ENCODE data around the gene DNAJC18. TPM values are rescaled to one million over a fixed set of nuclear protein-coding genes. Genes with fewer than 3 reads are reported as not detected.

The DNAJC18 gene
- total RNA-seq, 2 donors from 2014 or later, result 7.3 to 11.5 TPM

GRCh38 chr5:139382807-139383206 lies 56.5 kb downstream of the DNAJC18 start:
- Histone ChIP-seq H3K9me3 (no peaks in the 10 kb centered on the region), H3K36me3 (no peaks in the 10 kb centered on the region), H3K27ac (no peak overlapping the region), H3K4me3 (no peak overlapping the region), H3K4me1 (replicated peaks) (peaks cover 16% of the 10 kb centered on the region), H3K27me3 (replicated peaks; ENCODE audit: insufficient read depth) (no peaks in the 10 kb centered on the region)
- WGBS, result 56% methylated on average over 3 of the region's 3 CpGs
- DNase-seq (ENCODE audit: low spot score), result no peak
- intact Hi-C loops (cut with DNase I), result no loop called here
- TF ChIP-seq POLR2AphosphoS5 (IDR thresholded peaks at IDR 0.05) (no peak), CTCF (IDR thresholded peaks at IDR 0.05) (no peak), POLR2A (IDR thresholded peaks at IDR 0.05) (no peak)

GRCh38 chr5:139381837-139382761 lies 57.2 kb downstream of the DNAJC18 start:
- intact Hi-C loops (cut with DNase I), result no loop called here
- Histone ChIP-seq H3K4me3 (no peak overlapping the region), H3K9me3 (no peaks in the 10 kb centered on the region), H3K4me1 (replicated peaks) (peaks cover 13% of the 10 kb centered on the region), H3K27ac (no peak overlapping the region), H3K27me3 (replicated peaks; ENCODE audit: insufficient read depth) (no peaks in the 10 kb centered on the region), H3K36me3 (no peaks in the 10 kb centered on the region)
- no peak for DNase-seq (ENCODE audit: low spot score)
- TF ChIP-seq POLR2AphosphoS5 (IDR thresholded peaks at IDR 0.05), result no peak
- TF ChIP-seq POLR2A (IDR thresholded peaks at IDR 0.05), result no peak
- 85% methylated on average over 28 of the region's 28 CpGs for WGBS

GRCh38 chr5:139379626-139380449 lies 59.5 kb downstream of the DNAJC18 start:
- H3K27ac ChIP-seq, result no peak overlapping the region
- H3K4me1 ChIP-seq (replicated peaks), result peaks cover 10% of the 10 kb centered on the region
- no peaks in the 10 kb centered on the region for H3K9me3 ChIP-seq
- TF ChIP-seq POLR2A (IDR thresholded peaks at IDR 0.05) (no peak), POLR2AphosphoS5 (IDR thresholded peaks at IDR 0.05) (no peak), CTCF (IDR thresholded peaks at IDR 0.05) (no peak)
- no peak overlapping the region for H3K4me3 ChIP-seq
- no peaks in the 10 kb centered on the region for H3K36me3 ChIP-seq
- intact Hi-C loops (cut with DNase I), result no loop called here
- DNase-seq (ENCODE audit: low spot score), result no peak
- H3K27me3 ChIP-seq (replicated peaks; ENCODE audit: insufficient read depth), result no peaks in the 10 kb centered on the region
- WGBS, result 88% methylated on average over 14 of the region's 15 CpGs

- H3K27ac ChIP-seq, result no peak overlapping the region
- no peaks in the 10 kb centered on the region for H3K27me3 ChIP-seq (replicated peaks; ENCODE audit: insufficient read depth)
- TF ChIP-seq CTCF (IDR thresholded peaks at IDR 0.05) (no peak), POLR2A (IDR thresholded peaks at IDR 0.05) (no peak), POLR2AphosphoS5 (IDR thresholded peaks at IDR 0.05) (no peak)
- DNase-seq (ENCODE audit: low spot score), result no peak
- WGBS, result 79% methylated on average over 13 of the region's 13 CpGs
- H3K4me3 ChIP-seq, result no peak overlapping the region
- H3K4me1 ChIP-seq (replicated peaks), result peaks cover 8% of the 10 kb centered on the region
- H3K36me3 ChIP-seq, result no peaks in the 10 kb centered on the region
- intact Hi-C loops (cut with DNase I), result no loop called here
- no peaks in the 10 kb centered on the region for H3K9me3 ChIP-seq
Measured at GRCh38 chr5:139378941-139379361, 60.4 kb downstream of the DNAJC18 start.

- no peak overlapping the region for H3K4me3 ChIP-seq
- H3K9me3 ChIP-seq, result no peaks in the 10 kb centered on the region
- H3K27ac ChIP-seq, result no peak overlapping the region
- no peaks in the 10 kb centered on the region for H3K36me3 ChIP-seq
- H3K27me3 ChIP-seq (replicated peaks; ENCODE audit: insufficient read depth), result no peaks in the 10 kb centered on the region
- no peak for TF ChIP-seq POLR2AphosphoS5 (IDR thresholded peaks at IDR 0.05)
- no peak for TF ChIP-seq CTCF (IDR thresholded peaks at IDR 0.05)
- TF ChIP-seq POLR2A (IDR thresholded peaks at IDR 0.05), result no peak
- no peak for DNase-seq (ENCODE audit: low spot score)
- 74% methylated on average over 47 of the region's 47 CpGs for WGBS
- peaks cover 6% of the 10 kb centered on the region for H3K4me1 ChIP-seq (replicated peaks)
- intact Hi-C loops (cut with DNase I), result no loop called here
Measured at GRCh38 chr5:139378101-139378825, 61.1 kb downstream of the DNAJC18 start.
